WTC11 (cell line): ENCODE results near the gene MRPS11. TPM values are rescaled to one million over a fixed set of nuclear protein-coding genes. Genes with fewer than 3 reads are reported as not detected.

Experiments used
- ATAC-seq: fragments of 200-7000 bp; cut with Tn5 transposase; 2 replicates; pipeline ENCODE4 v1.10.0; 2021; ENCODE audit warnings: mild to moderate bottlenecking, moderate library complexity
- CTCF ChIA-PET: fragments of 300-600 bp; sonication (Branson Sonifier 250); formaldehyde crosslinking; loops from one replicate; lab custom pipeline; 2021; ENCODE audit warnings: antibody characterized with exemption; lab: Charles Lee
- POLR2A ChIA-PET: fragments of 350-600 bp; sonication (Branson Sonifier 250); formaldehyde crosslinking; loops from one replicate; lab custom pipeline; 2021; ENCODE audit warnings: antibody characterized with exemption; lab: Charles Lee
- DNase-seq: peaks from one replicate; pipeline ENCODE4 v3.0.0; 2021; ENCODE audit warnings: low spot score
- H3K27ac Mint-ChIP-seq: 2 replicates; pipeline ENCODE4 v1.8.0; 2021; ENCODE audit warnings: mixed read lengths
- H3K27me3 Mint-ChIP-seq: 2 replicates; pipeline ENCODE4 v1.8.0; 2021; ENCODE audit warnings: low read depth, mild to moderate bottlenecking, moderate library complexity, mixed read lengths
- H3K36me3 Mint-ChIP-seq: 2 replicates; pipeline ENCODE4 v1.8.0; 2021; ENCODE audit warnings: mixed read lengths
- H3K4me1 Mint-ChIP-seq: 2 replicates; pipeline ENCODE4 v1.8.0; 2022; ENCODE audit warnings: mixed read lengths
- H3K4me3 Mint-ChIP-seq: 2 replicates; pipeline ENCODE4 v1.8.0; 2021; ENCODE audit warnings: mild to moderate bottlenecking, moderate library complexity, mixed read lengths
- H3K9me3 Mint-ChIP-seq: 2 replicates; pipeline ENCODE4 v1.8.0; 2021; ENCODE audit warnings: mixed read lengths
- CREB1 ChIP-seq: sonication (generic); formaldehyde crosslinking; IDR thresholded peaks from 2 replicates; pipeline ENCODE4 v1.8.0; 2023; ENCODE audit warnings: mild to moderate bottlenecking, missing genetic modification reagents
- CTCF ChIP-seq: fragments of 200-600 bp; IDR thresholded peaks from 2 replicates; pipeline ENCODE4 v1.8.0; 2022; ENCODE audit warnings: antibody characterized with exemption
- E2F4 ChIP-seq: sonication (generic); formaldehyde crosslinking; IDR thresholded peaks from 2 replicates; pipeline ENCODE4 v1.8.1; 2022; ENCODE audit warnings: low read depth, mild to moderate bottlenecking, moderate library complexity, missing genetic modification reagents, borderline replicate concordance
- E2F5 ChIP-seq: sonication (generic); formaldehyde crosslinking; IDR thresholded peaks from 2 replicates; pipeline ENCODE4 v1.8.1; 2022; ENCODE audit warnings: mild to moderate bottlenecking, moderate library complexity, missing genetic modification reagents
- FOXJ3 ChIP-seq: sonication (generic); formaldehyde crosslinking; IDR thresholded peaks from 2 replicates; pipeline ENCODE4 v1.9.0; 2021; ENCODE audit warnings: missing genetic modification reagents, mild to moderate bottlenecking, borderline replicate concordance
- FOXK1 ChIP-seq: sonication (generic); formaldehyde crosslinking; IDR thresholded peaks from 2 replicates; pipeline ENCODE4 v1.8.0; 2022; ENCODE audit warnings: mild to moderate bottlenecking, moderate library complexity, missing genetic modification reagents
- HMGA2 ChIP-seq: fragments of 250-450 bp; sonication (Bioruptor Pico); IDR thresholded peaks from 2 replicates; pipeline ENCODE4 v1.4.0; 2021; ENCODE audit warnings: mild to moderate bottlenecking, moderate library complexity
- HMGXB4 ChIP-seq: sonication (generic); formaldehyde crosslinking; IDR thresholded peaks from 2 replicates; pipeline ENCODE4 v1.8.1; 2023; ENCODE audit warnings: mild to moderate bottlenecking, moderate library complexity, missing genetic modification reagents
- IRF2 ChIP-seq: sonication (generic); formaldehyde crosslinking; IDR thresholded peaks from 2 replicates; pipeline ENCODE4 v1.8.0; 2022; ENCODE audit warnings: low read depth, missing genetic modification reagents, borderline replicate concordance
- MAX ChIP-seq: sonication (generic); formaldehyde crosslinking; IDR thresholded peaks from 2 replicates; pipeline ENCODE4 v1.8.0; 2022; ENCODE audit warnings: mild to moderate bottlenecking, missing genetic modification reagents
- NFYB ChIP-seq: sonication (generic); formaldehyde crosslinking; conservative IDR thresholded peaks from 2 replicates; pipeline ENCODE4 v1.8.0; 2022; ENCODE audit warnings: low read depth, missing genetic modification reagents
- NR2C2 ChIP-seq: sonication (generic); formaldehyde crosslinking; IDR thresholded peaks from 2 replicates; pipeline ENCODE4 v1.8.0; 2022; ENCODE audit warnings: mild to moderate bottlenecking, missing genetic modification reagents
- SMAD3 ChIP-seq: sonication (generic); formaldehyde crosslinking; IDR thresholded peaks from 2 replicates; pipeline ENCODE4 v1.8.0; 2022; ENCODE audit warnings: missing genetic modification reagents, mild to moderate bottlenecking, borderline replicate concordance
- USF1 ChIP-seq: sonication (generic); formaldehyde crosslinking; IDR thresholded peaks from 2 replicates; pipeline ENCODE4 v1.8.0; 2022; ENCODE audit warnings: mild to moderate bottlenecking, missing genetic modification reagents
- USF2 ChIP-seq: sonication (generic); formaldehyde crosslinking; IDR thresholded peaks from 2 replicates; pipeline ENCODE4 v1.8.1; 2023; ENCODE audit warnings: mild to moderate bottlenecking, missing genetic modification reagents, moderate library complexity
- ZNF219 ChIP-seq: sonication (generic); formaldehyde crosslinking; IDR thresholded peaks from 2 replicates; pipeline ENCODE4 v1.8.0; 2023; ENCODE audit warnings: missing genetic modification reagents, mild to moderate bottlenecking, borderline replicate concordance
- ZNF263 ChIP-seq: sonication (generic); formaldehyde crosslinking; IDR thresholded peaks from 2 replicates; pipeline ENCODE4 v1.8.1; 2022; ENCODE audit warnings: low read depth, mild to moderate bottlenecking, moderate library complexity, missing genetic modification reagents
- ZNF396 ChIP-seq: fragments of 250-450 bp; sonication (Bioruptor Pico); IDR thresholded peaks from 2 replicates; pipeline ENCODE4 v1.8.0; 2021; ENCODE audit warnings: mild to moderate bottlenecking, moderate library complexity, borderline replicate concordance
- ZNF425 ChIP-seq: fragments of 250-450 bp; sonication (Bioruptor Pico); conservative IDR thresholded peaks from 2 replicates; pipeline ENCODE4 v1.9.0; 2021; ENCODE audit warnings: mild to moderate bottlenecking
- ZNF532 ChIP-seq: fragments of 250-450 bp; sonication (Bioruptor Pico); IDR thresholded peaks from 2 replicates; pipeline ENCODE4 v1.9.0; 2021; ENCODE audit warnings: mild to moderate bottlenecking, borderline replicate concordance
- ZNF671 ChIP-seq: fragments of 250-450 bp; sonication (Bioruptor Pico); IDR thresholded peaks from 2 replicates; pipeline ENCODE4 v1.8.0; 2021; ENCODE audit warnings: mild to moderate bottlenecking
- total RNA-seq: library from RNA; stranded (reverse); gene quantifications from 3 replicates; pipeline ENCODE4 v1.2.3, GENCODE V29; 2021

Gene MRPS11
- total RNA-seq, 1 experiment from 2014 or later = 49.1 TPM

GRCh38 chr15:88454867-88455810 is 12.4 kb upstream of the MRPS11 start:
- ATAC-seq = peak; percentile 90
- Mint-ChIP-seq H3K4me3 (no peak overlapping the region), H3K27ac (no peak overlapping the region), H3K27me3 (peaks cover 3% of the 10 kb centered on the region), H3K9me3 (no peaks in the 10 kb centered on the region), H3K36me3 (peaks cover 8% of the 10 kb centered on the region), H3K4me1 (peaks cover 7% of the 10 kb centered on the region)
- ChIA-PET POLR2A (interaction anchor here (0.6 to 1.3 kb wide), 3 partner anchors 29 to 158 kb away, joined by 3 to 6 read pairs (median 3); no protein-coding TSS in a partner anchor), CTCF (interaction anchor here (0.7 to 4.3 kb wide), 19 partner anchors 12 to 237 kb away, joined by 3 to 21 read pairs (median 4); partner anchors contain the start of genes MRPL46, MRPS11 and NTRK3)
- DNase-seq = peak; percentile 71
- TF ChIP-seq ZNF396 (CRISPR knock-in tag) = no peak
- TF ChIP-seq ZNF671 (CRISPR knock-in tag) = no peak
- no peak for TF ChIP-seq USF2
- no peak for TF ChIP-seq ZNF263 (CRISPR knock-in tag)
- no peak for TF ChIP-seq ZNF532
- no peak for TF ChIP-seq USF1
- TF ChIP-seq CTCF = peak; percentile 60
- no peak for TF ChIP-seq FOXJ3 (CRISPR knock-in tag)
- TF ChIP-seq FOXK1 (CRISPR knock-in tag) = no peak
- peak; percentile 44; the same call in 1 of the 2 replicates for TF ChIP-seq MAX (CRISPR knock-in tag)
- no peak for TF ChIP-seq E2F4 (CRISPR knock-in tag)
- no peak for TF ChIP-seq SMAD3 (CRISPR knock-in tag)
- TF ChIP-seq ZNF425 (CRISPR knock-in tag) = no peak
- no peak for TF ChIP-seq CREB1
- TF ChIP-seq NR2C2 = no peak
- no peak for TF ChIP-seq HMGA2
- TF ChIP-seq HMGXB4 = 0 out of 2 replicates have a peak, but pooled peaks have one; percentile 34
- TF ChIP-seq IRF2 = no peak
- TF ChIP-seq NFYB (CRISPR knock-in tag) = no peak
- TF ChIP-seq ZNF219 (CRISPR knock-in tag) = no peak
- no peak for TF ChIP-seq E2F5 (CRISPR knock-in tag)
